OCI-LY3 (cell line): ENCODE results near the gene KATNAL1.

Experiments
- H2AFZ ChIP-seq: fragments of 200-600, 300-600 bp; shearing (Covaris generic); 2 replicates; pipeline ENCODE4 v1.6.0; 2014; ENCODE audit warnings: antibody characterized with exemption, low read depth, low read length
- H3K27ac ChIP-seq: fragments of 200-600, 300-600 bp; sonication (generic); 2 replicates; pipeline ENCODE4 v1.5.1; 2014; ENCODE audit warnings: mild to moderate bottlenecking, low read length, moderate library complexity, mixed read lengths
- H3K27me3 ChIP-seq: fragments of 200-600, 300-600 bp; sonication (generic); 2 replicates; pipeline ENCODE4 v1.6.1; 2014; ENCODE audit warnings: low read depth, low read length, mixed read lengths
- H3K36me3 ChIP-seq: fragments of 200-600, 300-600 bp; sonication (generic); replicated peaks from 2 replicates; pipeline ENCODE3; 2014; ENCODE audit warnings: low read depth, low read length, mixed read lengths
- H3K4me1 ChIP-seq: fragments of 300-600, 200-600 bp; sonication (generic); 2 replicates; pipeline ENCODE4 v1.6.1; 2014; ENCODE audit warnings: low read length, mixed read lengths
- H3K4me2 ChIP-seq: fragments of 200-600, 300-600 bp; sonication (generic); 2 replicates; pipeline ENCODE4 v1.6.1; 2014; ENCODE audit warnings: low read length, mixed read lengths
- H3K4me3 ChIP-seq: fragments of 300-600, 200-600 bp; sonication (generic); 2 replicates; pipeline ENCODE4 v1.5.1; 2014; ENCODE audit warnings: antibody characterized with exemption, mild to moderate bottlenecking, low read length, moderate library complexity
- H3K79me2 ChIP-seq: fragments of 300-600, 200-600 bp; shearing (Covaris generic); 2 replicates; pipeline ENCODE4 v1.6.1; 2014; ENCODE audit warnings: mild to moderate bottlenecking, low read length, mixed read lengths
- H3K9ac ChIP-seq: fragments of 300-600, 200-600 bp; shearing (Covaris generic); 2 replicates; pipeline ENCODE4 v1.6.0; 2014; ENCODE audit warnings: mild to moderate bottlenecking, low read length, moderate library complexity
- H3K9me3 ChIP-seq: fragments of 200-600, 300-600 bp; shearing (Covaris generic); 2 replicates; pipeline ENCODE4 v1.6.1; 2014; ENCODE audit warnings: low read length, mixed read lengths; ENCODE audit not compliant: insufficient read depth
- H4K20me1 ChIP-seq: fragments of 200-600, 300-600 bp; sonication (generic); 2 replicates; pipeline ENCODE4 v1.6.1; 2016; ENCODE audit warnings: low read length, mixed read lengths; ENCODE audit not compliant: insufficient read depth
- EZH2phosphoT487 ChIP-seq: fragments of 200-600 bp; shearing (Covaris generic); IDR thresholded peaks from 2 replicates; pipeline ENCODE4 v1.6.1; 2018; ENCODE audit warnings: antibody characterized with exemption, mixed run types, low read depth
- TF ChIP-seq, protein P1 (sequence below): fragments of 200-600, 300-600 bp; sonication (generic); IDR thresholded peaks from 2 replicates; pipeline ENCODE4 v1.5.1; 2014; ENCODE audit warnings: antibody characterized with exemption, low read length, low read depth

The KATNAL1 gene

DNA sequence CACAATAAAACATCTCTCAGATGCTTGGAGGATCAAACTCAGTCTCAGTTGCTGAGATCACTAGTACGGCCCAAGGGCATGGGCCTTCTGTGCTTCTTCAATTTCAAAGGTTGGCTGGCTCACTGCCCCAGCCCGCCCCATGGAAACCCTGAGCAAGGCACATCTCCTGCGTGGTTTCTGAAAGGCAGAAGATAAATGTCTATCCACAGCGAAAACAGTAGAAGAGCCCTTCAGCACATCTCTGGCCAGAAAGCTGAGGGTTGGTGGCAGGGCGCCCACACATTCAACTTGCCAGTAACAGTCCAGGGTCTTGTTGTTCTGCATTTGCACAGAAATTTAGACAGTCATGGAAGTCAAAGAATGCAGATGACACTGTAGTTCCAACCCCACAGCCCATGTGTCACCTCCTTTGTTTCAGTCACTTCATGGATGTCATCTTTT, 24.0 kb upstream of the KATNAL1 start:
- no peak overlapping the region for H3K27ac ChIP-seq
- no peaks in the 10 kb centered on the region for H3K79me2 ChIP-seq
- H3K4me1 ChIP-seq: peaks cover 13% of the 10 kb centered on the region
- no peaks in the 10 kb centered on the region for H3K36me3 ChIP-seq
- no peaks in the 10 kb centered on the region for H3K9me3 ChIP-seq
- no peak overlapping the region for H3K9ac ChIP-seq
- H4K20me1 ChIP-seq: no peaks in the 10 kb centered on the region
- H3K27me3 ChIP-seq: peaks cover 26% of the 10 kb centered on the region
- TF ChIP-seq, protein P1, sequence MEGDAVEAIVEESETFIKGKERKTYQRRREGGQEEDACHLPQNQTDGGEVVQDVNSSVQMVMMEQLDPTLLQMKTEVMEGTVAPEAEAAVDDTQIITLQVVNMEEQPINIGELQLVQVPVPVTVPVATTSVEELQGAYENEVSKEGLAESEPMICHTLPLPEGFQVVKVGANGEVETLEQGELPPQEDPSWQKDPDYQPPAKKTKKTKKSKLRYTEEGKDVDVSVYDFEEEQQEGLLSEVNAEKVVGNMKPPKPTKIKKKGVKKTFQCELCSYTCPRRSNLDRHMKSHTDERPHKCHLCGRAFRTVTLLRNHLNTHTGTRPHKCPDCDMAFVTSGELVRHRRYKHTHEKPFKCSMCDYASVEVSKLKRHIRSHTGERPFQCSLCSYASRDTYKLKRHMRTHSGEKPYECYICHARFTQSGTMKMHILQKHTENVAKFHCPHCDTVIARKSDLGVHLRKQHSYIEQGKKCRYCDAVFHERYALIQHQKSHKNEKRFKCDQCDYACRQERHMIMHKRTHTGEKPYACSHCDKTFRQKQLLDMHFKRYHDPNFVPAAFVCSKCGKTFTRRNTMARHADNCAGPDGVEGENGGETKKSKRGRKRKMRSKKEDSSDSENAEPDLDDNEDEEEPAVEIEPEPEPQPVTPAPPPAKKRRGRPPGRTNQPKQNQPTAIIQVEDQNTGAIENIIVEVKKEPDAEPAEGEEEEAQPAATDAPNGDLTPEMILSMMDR: no peak
- TF ChIP-seq EZH2phosphoT487: no peak
- no peak overlapping the region for H2AFZ ChIP-seq
- no peak overlapping the region for H3K4me2 ChIP-seq
- H3K4me3 ChIP-seq: no peak overlapping the region

DNA sequence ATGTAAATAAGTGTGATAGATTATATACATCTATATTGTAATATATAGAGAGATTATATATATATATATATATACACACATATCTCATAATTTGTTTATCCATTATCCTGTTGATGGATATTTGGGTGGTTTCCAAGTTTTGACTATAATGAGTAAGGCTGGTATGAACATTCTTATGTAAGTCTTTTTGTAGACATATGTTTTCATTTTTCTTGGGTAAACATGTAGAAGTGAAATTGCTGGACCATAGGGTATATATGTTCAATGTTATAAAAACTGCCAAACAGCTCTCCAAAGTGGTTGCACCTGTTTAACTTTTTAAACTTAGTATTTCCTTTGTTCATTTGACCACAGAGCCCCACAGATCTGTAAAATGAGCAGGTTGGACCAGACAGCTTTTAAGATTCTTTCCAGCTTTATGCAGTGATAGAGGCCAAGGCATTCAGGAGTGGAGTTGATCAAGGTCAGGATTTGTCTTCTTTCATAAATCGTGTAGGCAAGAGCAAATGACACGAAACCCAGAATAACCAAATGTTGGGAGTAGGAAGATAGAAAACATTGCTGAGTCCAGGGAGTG, 21.7 kb upstream of the KATNAL1 start:
- no peak overlapping the region for H3K4me2 ChIP-seq
- no peak overlapping the region for H3K27ac ChIP-seq
- TF ChIP-seq, protein P1: no peak
- TF ChIP-seq EZH2phosphoT487: no peak
- no peak overlapping the region for H2AFZ ChIP-seq
- H3K36me3 ChIP-seq: no peaks in the 10 kb centered on the region
- peaks cover 33% of the 10 kb centered on the region for H3K27me3 ChIP-seq
- H3K4me3 ChIP-seq: no peak overlapping the region
- H4K20me1 ChIP-seq: no peaks in the 10 kb centered on the region
- H3K4me1 ChIP-seq: peaks cover 13% of the 10 kb centered on the region
- H3K9ac ChIP-seq: no peak overlapping the region
- no peaks in the 10 kb centered on the region for H3K79me2 ChIP-seq
- no peaks in the 10 kb centered on the region for H3K9me3 ChIP-seq

DNA sequence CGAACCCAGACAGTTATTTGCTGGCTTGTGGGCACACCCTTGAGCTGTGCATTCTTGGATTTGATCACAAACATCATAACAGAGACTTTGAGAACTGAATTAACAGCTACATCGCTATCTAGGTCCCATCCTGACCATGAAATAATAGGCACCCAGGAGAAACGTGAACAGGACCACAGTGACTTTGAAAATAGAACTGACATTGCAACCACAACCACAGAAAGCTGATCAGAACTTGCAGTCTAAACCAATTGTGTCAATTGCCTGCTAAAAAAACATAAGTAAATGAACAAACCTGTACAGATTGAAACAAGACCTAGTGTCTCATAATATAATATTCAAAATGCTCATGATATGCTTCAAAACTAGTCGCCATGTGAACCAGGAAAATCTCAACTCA, 18.3 kb upstream of the KATNAL1 start:
- H3K4me1 ChIP-seq: peaks cover 7% of the 10 kb centered on the region; the same call in 1 of the 2 replicates
- H3K36me3 ChIP-seq: no peaks in the 10 kb centered on the region
- H2AFZ ChIP-seq: no peak overlapping the region
- H3K9me3 ChIP-seq: no peaks in the 10 kb centered on the region
- peaks cover 9% of the 10 kb centered on the region; the same call in 1 of the 2 replicates for H3K27me3 ChIP-seq
- H3K27ac ChIP-seq: no peak overlapping the region
- H3K79me2 ChIP-seq: no peaks in the 10 kb centered on the region
- H3K4me2 ChIP-seq: no peak overlapping the region
- H3K9ac ChIP-seq: no peak overlapping the region
- no peak overlapping the region for H3K4me3 ChIP-seq
- no peak for TF ChIP-seq EZH2phosphoT487
- TF ChIP-seq, protein P1: no peak
- no peaks in the 10 kb centered on the region for H4K20me1 ChIP-seq

DNA sequence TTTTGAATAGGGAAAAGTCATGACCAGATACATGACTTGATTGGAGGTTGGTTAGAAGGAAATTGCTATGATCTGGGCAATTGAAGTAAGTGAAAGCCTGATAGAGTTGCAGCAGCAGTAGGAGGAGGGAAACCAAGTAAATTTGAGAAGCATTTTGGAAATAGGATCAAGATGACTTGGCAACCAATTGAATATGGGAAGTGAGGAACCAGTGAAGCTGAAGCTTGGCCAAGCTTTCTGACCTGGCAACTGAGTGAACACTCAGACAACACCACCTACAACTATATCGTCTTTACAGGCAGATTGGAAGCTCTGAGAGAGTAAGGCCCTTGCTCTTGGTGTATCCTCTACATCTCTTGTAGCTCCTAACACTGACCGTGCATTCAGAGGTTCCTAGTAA, 16.2 kb upstream of the KATNAL1 start:
- no peak overlapping the region for H3K27ac ChIP-seq
- TF ChIP-seq, protein P1: no peak
- TF ChIP-seq EZH2phosphoT487: no peak
- no peak overlapping the region for H3K4me2 ChIP-seq
- no peaks in the 10 kb centered on the region for H3K9me3 ChIP-seq
- H3K36me3 ChIP-seq: no peaks in the 10 kb centered on the region
- peaks cover 7% of the 10 kb centered on the region; the same call in 1 of the 2 replicates for H3K4me1 ChIP-seq
- peaks cover 9% of the 10 kb centered on the region; the same call in 1 of the 2 replicates for H3K27me3 ChIP-seq
- H4K20me1 ChIP-seq: no peaks in the 10 kb centered on the region
- H3K4me3 ChIP-seq: no peak overlapping the region
- no peak overlapping the region for H2AFZ ChIP-seq
- H3K9ac ChIP-seq: no peak overlapping the region
- no peaks in the 10 kb centered on the region for H3K79me2 ChIP-seq
